ENCODE measurements around the gene TMED7.
"Not testable (repeated sequence)": the region's sequence is repeated elsewhere in the genome, so short reads cannot be mapped to it uniquely, and the experiment has no call there.

Gene TMED7

DNA sequence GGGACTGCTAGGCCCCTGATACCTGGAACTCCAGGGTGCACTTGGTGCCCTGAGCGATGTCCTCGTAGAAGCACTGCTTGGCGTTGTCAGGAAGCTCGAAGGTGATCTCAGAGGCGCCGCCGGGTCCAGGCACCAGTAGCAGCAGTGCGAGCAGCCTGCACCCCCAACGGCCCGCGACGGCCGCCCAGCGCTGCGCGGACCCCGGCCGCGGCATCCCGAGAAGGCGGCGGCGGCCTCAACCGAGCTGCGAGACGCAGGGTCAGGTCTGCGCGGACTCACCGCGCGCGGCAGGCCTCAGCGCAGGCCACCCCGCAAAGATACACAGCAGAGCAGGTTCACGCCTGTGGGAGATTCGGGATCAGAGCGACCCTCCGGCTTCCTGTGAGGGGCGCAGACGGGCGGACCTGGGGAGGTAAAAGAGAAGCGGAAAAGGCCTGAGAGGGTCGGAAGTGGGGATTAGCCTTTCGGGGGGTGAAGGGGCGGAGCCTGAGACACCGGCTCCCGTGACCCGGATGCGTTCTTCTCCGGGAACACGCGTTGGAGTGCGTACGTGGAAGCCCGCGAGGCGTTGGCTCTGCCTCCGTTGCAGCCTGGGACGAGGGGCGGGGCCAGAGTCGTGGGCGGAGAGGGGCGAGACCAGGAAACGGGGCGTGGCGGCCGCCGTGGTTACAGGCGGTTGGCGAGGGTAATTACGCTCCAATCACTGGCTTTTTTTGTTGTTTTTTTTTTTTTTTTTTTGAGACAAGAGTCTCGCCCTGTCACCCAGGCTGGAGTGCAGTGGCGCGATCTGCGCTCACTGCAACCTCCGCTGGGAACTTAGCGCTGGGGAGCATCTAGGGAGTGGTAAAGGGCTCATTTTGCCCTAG is at the start of gene TMED7:
Gene TMED7, minus strand, starts transcription at position 458 of the 866 bp plus-strand sequence. Its CDS starts 244 bp downstream, at position 214.
- POLR2A ChIA-PET: no interaction called here
- TF ChIP-seq BHLHE40 (IDR thresholded peaks at IDR 0.05; ENCODE audit: borderline replicate concordance) (no peak), TARDBP (IDR thresholded peaks at IDR 0.05) (peak; percentile 94), L3MBTL2 (conservative IDR thresholded peaks at IDR 0.05) (peak; percentile 55; the same call in 1 of the 2 replicates), FOXK2 (IDR thresholded peaks at IDR 0.05) (no peak), ELF4 (IDR thresholded peaks at IDR 0.05) (no peak), ARNT (IDR thresholded peaks at IDR 0.05) (no peak), HDGF (IDR thresholded peaks at IDR 0.05; ENCODE audit: borderline replicate concordance) (no peak), CTBP1 (IDR thresholded peaks at IDR 0.05; ENCODE audit: borderline replicate concordance) (no peak), ZNF384 (IDR thresholded peaks at IDR 0.05) (peak; percentile 98), SUZ12 (IDR thresholded peaks at IDR 0.05) (no peak), FOXA1 (IDR thresholded peaks at IDR 0.05) (no peak), FOXM1 (IDR thresholded peaks at IDR 0.05; ENCODE audit: borderline replicate concordance) (no peak), LEF1 (IDR thresholded peaks at IDR 0.05; ENCODE audit: borderline replicate concordance) (no peak), SP1 (IDR thresholded peaks at IDR 0.05) (no peak), NFRKB (IDR thresholded peaks at IDR 0.05) (no peak)
- TF ChIP-seq, protein P1, sequence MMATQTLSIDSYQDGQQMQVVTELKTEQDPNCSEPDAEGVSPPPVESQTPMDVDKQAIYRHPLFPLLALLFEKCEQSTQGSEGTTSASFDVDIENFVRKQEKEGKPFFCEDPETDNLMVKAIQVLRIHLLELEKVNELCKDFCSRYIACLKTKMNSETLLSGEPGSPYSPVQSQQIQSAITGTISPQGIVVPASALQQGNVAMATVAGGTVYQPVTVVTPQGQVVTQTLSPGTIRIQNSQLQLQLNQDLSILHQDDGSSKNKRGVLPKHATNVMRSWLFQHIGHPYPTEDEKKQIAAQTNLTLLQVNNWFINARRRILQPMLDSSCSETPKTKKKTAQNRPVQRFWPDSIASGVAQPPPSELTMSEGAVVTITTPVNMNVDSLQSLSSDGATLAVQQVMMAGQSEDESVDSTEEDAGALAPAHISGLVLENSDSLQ (IDR thresholded peaks at IDR 0.05): peak; percentile 43; the same call in 1 of the 2 replicates
- peak; percentile 94 for DNase-seq (ENCODE audit: extremely low spot score)
- CTCF ChIA-PET: interaction anchor here (1.0 kb wide), 1 partner anchor 316 kb away, joined by 3 read pairs; no protein-coding TSS in a partner anchor

DNA sequence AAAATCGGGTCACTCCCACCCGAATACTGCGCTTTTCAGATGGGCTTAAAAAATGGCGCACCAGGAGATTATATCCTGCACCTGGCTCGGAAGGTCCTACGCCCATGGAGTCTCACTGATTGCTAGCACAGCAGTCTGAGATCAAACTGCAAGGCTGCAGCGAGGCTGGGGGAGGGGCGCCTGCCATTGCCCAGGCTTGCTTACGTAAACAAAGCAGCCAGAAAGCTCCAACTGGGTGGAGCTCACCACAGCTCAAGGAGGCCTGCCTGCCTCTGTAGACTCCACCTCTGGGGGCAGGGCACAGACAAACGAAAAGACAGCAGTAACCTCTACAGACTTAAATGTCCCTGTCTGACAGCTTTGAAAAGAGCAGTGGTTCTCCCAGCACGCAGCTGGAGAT is 48.9 kb upstream of the TMED7 start:
- POLR2A ChIA-PET; CTCF ChIA-PET; DNase-seq (ENCODE audit: extremely low spot score): not testable (repeated sequence)

DNA sequence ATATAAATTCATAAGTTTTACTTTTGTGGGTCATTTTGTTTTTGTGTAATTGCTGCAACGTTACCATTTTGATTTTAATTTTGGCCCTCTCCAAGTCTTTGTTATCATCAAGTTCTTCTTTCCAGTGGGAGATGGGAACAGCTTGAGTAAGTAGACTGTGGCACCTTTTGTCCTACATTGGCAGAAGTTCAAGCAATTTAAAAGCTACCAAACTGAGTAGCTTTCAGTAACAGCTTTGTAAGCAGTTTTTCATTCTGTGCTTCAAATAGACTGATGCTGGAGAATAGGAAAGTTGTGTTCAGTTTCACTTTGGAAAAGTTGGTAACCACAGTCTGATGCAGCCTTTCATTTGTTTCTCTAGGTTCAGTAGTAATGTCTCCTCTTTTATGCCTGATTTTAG is 47.8 kb upstream of the TMED7 start:
- no peak for TF ChIP-seq LEF1 (IDR thresholded peaks at IDR 0.05; ENCODE audit: borderline replicate concordance)
- TF ChIP-seq FOXM1 (IDR thresholded peaks at IDR 0.05; ENCODE audit: borderline replicate concordance): no peak
- TF ChIP-seq, protein P1 (IDR thresholded peaks at IDR 0.05): no peak
- TF ChIP-seq ZNF384 (IDR thresholded peaks at IDR 0.05): no peak
- TF ChIP-seq FOXA1 (IDR thresholded peaks at IDR 0.05): no peak
- TF ChIP-seq CTBP1 (IDR thresholded peaks at IDR 0.05; ENCODE audit: borderline replicate concordance): no peak
- no peak for TF ChIP-seq HDGF (IDR thresholded peaks at IDR 0.05; ENCODE audit: borderline replicate concordance)
- CTCF ChIA-PET: interaction anchor here (0.6 kb wide), 1 partner anchor 49 kb away, joined by 3 read pairs; no protein-coding TSS in a partner anchor

DNA sequence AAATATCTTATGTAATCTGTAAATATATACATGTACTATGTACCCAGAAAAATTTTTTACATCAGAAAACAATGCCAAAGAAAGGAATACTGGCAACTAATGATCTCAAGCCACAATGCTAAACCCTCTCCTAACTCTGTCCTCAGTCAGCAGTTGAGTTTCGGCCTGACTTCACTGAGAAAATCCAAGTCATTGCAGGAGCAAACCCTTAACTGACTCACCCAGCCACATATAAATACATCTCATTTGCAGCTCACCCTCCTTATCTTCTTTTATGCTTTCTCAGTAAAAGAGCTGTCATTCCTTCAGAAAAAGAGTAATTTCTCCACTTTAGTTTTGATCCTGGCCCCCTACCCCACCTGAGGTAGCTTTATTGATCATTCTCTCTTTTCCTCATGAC is 46.1 kb upstream of the TMED7 start:
- TF ChIP-seq HDGF (IDR thresholded peaks at IDR 0.05; ENCODE audit: borderline replicate concordance) (no peak), TARDBP (IDR thresholded peaks at IDR 0.05) (no peak), LEF1 (IDR thresholded peaks at IDR 0.05; ENCODE audit: borderline replicate concordance) (no peak), CTBP1 (IDR thresholded peaks at IDR 0.05; ENCODE audit: borderline replicate concordance) (no peak), FOXK2 (IDR thresholded peaks at IDR 0.05) (no peak), ELF4 (IDR thresholded peaks at IDR 0.05) (no peak), L3MBTL2 (conservative IDR thresholded peaks at IDR 0.05) (no peak), ARNT (IDR thresholded peaks at IDR 0.05) (no peak), SP1 (IDR thresholded peaks at IDR 0.05) (no peak), FOXA1 (IDR thresholded peaks at IDR 0.05) (no peak)
- DNase-seq (ENCODE audit: extremely low spot score): no peak
- ChIA-PET CTCF (no interaction called here), POLR2A (no interaction called here)

More for the DNA sequence above, 47.8 kb upstream of the TMED7 start:
- no peak for DNase-seq (ENCODE audit: extremely low spot score)
- POLR2A ChIA-PET: no interaction called here

DNA sequence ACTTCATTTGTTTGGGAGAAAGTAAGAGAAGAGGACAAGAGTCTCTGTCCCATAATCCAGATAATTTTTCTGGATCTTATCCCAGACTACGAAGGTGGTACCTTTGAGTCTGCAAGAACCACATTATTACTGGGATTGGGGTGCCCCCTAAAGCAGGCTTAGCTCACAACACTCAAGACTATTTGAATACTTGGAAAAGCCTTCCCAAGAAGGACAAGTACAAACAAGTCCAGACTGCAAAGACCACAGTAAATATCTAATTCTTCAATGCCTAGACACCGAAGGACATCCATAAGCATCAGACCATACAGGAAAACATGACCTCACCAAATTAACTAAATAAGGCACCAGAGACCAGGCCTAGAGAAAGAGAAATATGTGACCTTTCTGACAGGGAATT is 40.2 kb upstream of the TMED7 start:
- no peak for DNase-seq (ENCODE audit: extremely low spot score)
- CTCF ChIA-PET: interaction anchor here (0.6 kb wide), 1 partner anchor 377 kb away, joined by 3 read pairs; no protein-coding TSS in a partner anchor
- TF ChIP-seq HDGF (IDR thresholded peaks at IDR 0.05; ENCODE audit: borderline replicate concordance) (no peak), NFRKB (IDR thresholded peaks at IDR 0.05) (no peak), FOXK2 (IDR thresholded peaks at IDR 0.05) (no peak), SUZ12 (IDR thresholded peaks at IDR 0.05) (no peak), SP1 (IDR thresholded peaks at IDR 0.05) (no peak), ELF4 (IDR thresholded peaks at IDR 0.05) (no peak), FOXM1 (IDR thresholded peaks at IDR 0.05; ENCODE audit: borderline replicate concordance) (no peak), CTBP1 (IDR thresholded peaks at IDR 0.05; ENCODE audit: borderline replicate concordance) (no peak), ARNT (IDR thresholded peaks at IDR 0.05) (no peak), FOXA1 (IDR thresholded peaks at IDR 0.05) (no peak), ZNF384 (IDR thresholded peaks at IDR 0.05) (no peak), TARDBP (IDR thresholded peaks at IDR 0.05) (no peak), L3MBTL2 (conservative IDR thresholded peaks at IDR 0.05) (no peak), BHLHE40 (IDR thresholded peaks at IDR 0.05; ENCODE audit: borderline replicate concordance) (no peak), LEF1 (IDR thresholded peaks at IDR 0.05; ENCODE audit: borderline replicate concordance) (no peak)
- TF ChIP-seq, protein P1 (IDR thresholded peaks at IDR 0.05): no peak
- POLR2A ChIA-PET: no interaction called here

DNA sequence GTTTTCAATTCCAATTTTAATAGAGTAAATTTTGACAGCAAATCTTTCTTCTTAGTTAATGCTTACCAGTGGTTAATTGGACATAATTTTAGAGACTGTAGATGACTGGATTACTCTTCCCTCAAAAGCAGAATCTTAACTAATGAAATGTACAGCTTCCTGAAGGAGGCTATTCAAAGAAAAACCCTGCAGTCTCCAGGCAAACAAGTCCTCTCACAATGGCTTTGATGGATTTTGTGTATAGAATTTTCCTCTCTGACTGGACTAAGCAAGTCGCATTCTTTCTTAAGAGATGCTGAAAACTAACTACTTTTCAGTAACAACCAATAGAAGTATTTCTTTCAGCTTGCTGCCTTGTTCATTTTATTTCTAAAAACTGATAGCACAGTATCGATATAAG is 35.7 kb upstream of the TMED7 start:
- POLR2A ChIA-PET: interaction anchor here (1.0 kb wide), 1 partner anchor 155 kb away, joined by 3 read pairs; the partner anchor contains the start of gene CDO1
- TF ChIP-seq L3MBTL2 (conservative IDR thresholded peaks at IDR 0.05) (no peak), CTBP1 (IDR thresholded peaks at IDR 0.05; ENCODE audit: borderline replicate concordance) (no peak), HDGF (IDR thresholded peaks at IDR 0.05; ENCODE audit: borderline replicate concordance) (no peak), ARNT (IDR thresholded peaks at IDR 0.05) (no peak), ELF4 (IDR thresholded peaks at IDR 0.05) (no peak), SUZ12 (IDR thresholded peaks at IDR 0.05) (no peak), LEF1 (IDR thresholded peaks at IDR 0.05; ENCODE audit: borderline replicate concordance) (no peak), FOXK2 (IDR thresholded peaks at IDR 0.05) (no peak), FOXA1 (IDR thresholded peaks at IDR 0.05) (no peak), BHLHE40 (IDR thresholded peaks at IDR 0.05; ENCODE audit: borderline replicate concordance) (no peak)
- TF ChIP-seq, protein P1 (IDR thresholded peaks at IDR 0.05): no peak
- CTCF ChIA-PET: no interaction called here
- DNase-seq (ENCODE audit: extremely low spot score): no peak
